OCI-LY1 (cell line): ENCODE data around the gene STX11.

Experiments used
- H2AFZ ChIP-seq: fragments of 200-600 bp; sonication (generic), shearing (Covaris generic); 2 replicates; pipeline ENCODE4 v1.6.0; 2014; ENCODE audit warnings: antibody characterized with exemption, mild to moderate bottlenecking, low read length
- H3F3A ChIP-seq: fragments of 200-600 bp; sonication (generic), shearing (Covaris generic); 2 replicates; pipeline ENCODE4 v1.6.0; 2014; ENCODE audit warnings: mild to moderate bottlenecking, antibody characterized with exemption, low read length, moderate library complexity; ENCODE audit not compliant: insufficient read depth
- H3K27ac ChIP-seq: fragments of 200-600 bp; sonication (generic); 2 replicates; pipeline ENCODE4 v1.5.1; 2014; ENCODE audit warnings: low read length, mixed run types, mild to moderate bottlenecking, low read depth; ENCODE audit not compliant: poor library complexity, severe bottlenecking
- H3K27me3 ChIP-seq: fragments of 200-600 bp; sonication (generic); 2 replicates; pipeline ENCODE4 v1.6.0; 2014; ENCODE audit warnings: antibody characterized with exemption, mild to moderate bottlenecking, low read length, moderate library complexity; ENCODE audit not compliant: insufficient read depth
- H3K36me3 ChIP-seq: fragments of 200-600 bp; sonication (generic); 2 replicates; pipeline ENCODE4 v1.6.1; 2014; ENCODE audit warnings: mild to moderate bottlenecking, antibody characterized with exemption, low read length, moderate library complexity, mixed read lengths; ENCODE audit not compliant: insufficient read depth
- H3K4me1 ChIP-seq: fragments of 200-600 bp; sonication (generic); 2 replicates; pipeline ENCODE4 v1.5.1; 2014; ENCODE audit warnings: mild to moderate bottlenecking, low read length, moderate library complexity; ENCODE audit not compliant: insufficient read depth, severe bottlenecking
- H3K4me2 ChIP-seq: fragments of 200-600 bp; sonication (generic), shearing (Covaris generic); 2 replicates; pipeline ENCODE4 v1.6.1; 2014; ENCODE audit warnings: low read length
- H3K4me3 ChIP-seq: fragments of 200-600 bp; sonication (generic); 2 replicates; pipeline ENCODE4 v1.5.1; 2014; ENCODE audit warnings: low read length, low read depth, mild to moderate bottlenecking, mixed read lengths; ENCODE audit not compliant: poor library complexity, severe bottlenecking
- H3K79me2 ChIP-seq: fragments of 200-600 bp; shearing (Covaris generic); 2 replicates; pipeline ENCODE4 v1.6.1; 2016; ENCODE audit warnings: mixed run types, low read length, mixed read lengths; ENCODE audit not compliant: insufficient read depth
- H3K9ac ChIP-seq: fragments of 200-600 bp; sonication (generic), shearing (Covaris generic); 2 replicates; pipeline ENCODE4 v1.6.1; 2014; ENCODE audit warnings: mild to moderate bottlenecking, low read length, mixed read lengths
- H3K9me2 ChIP-seq: fragments of 200-600 bp; sonication (generic), shearing (Covaris generic); 2 replicates; pipeline ENCODE4 v1.6.1; 2014; ENCODE audit warnings: low read depth, mild to moderate bottlenecking, low read length, mixed read lengths
- H3K9me3 ChIP-seq: fragments of 200-600 bp; shearing (Covaris generic); 2 replicates; pipeline ENCODE4 v1.6.1; 2014; ENCODE audit warnings: low read length, mixed read lengths
- H4K20me1 ChIP-seq: fragments of 200-600 bp; sonication (generic), shearing (Covaris generic); 2 replicates; pipeline ENCODE4 v1.6.0; 2016; ENCODE audit warnings: mild to moderate bottlenecking, low read length; ENCODE audit not compliant: insufficient read depth
- EZH2 ChIP-seq: fragments of 200-600 bp; sonication (generic), shearing (Covaris generic); IDR thresholded peaks from 2 replicates; pipeline ENCODE4 v1.8.0; 2017; ENCODE audit warnings: borderline replicate concordance, mixed run types, mild to moderate bottlenecking, antibody characterized with exemption, low read length, moderate library complexity, mixed read lengths
- TF ChIP-seq, protein P1 (sequence below): fragments of 200-600 bp; sonication (generic), shearing (Covaris generic); IDR thresholded peaks from 2 replicates; pipeline ENCODE4 v1.5.1; 2017; ENCODE audit warnings: mild to moderate bottlenecking, antibody characterized with exemption, low read length, moderate library complexity, mixed read lengths

Gene STX11

DNA sequence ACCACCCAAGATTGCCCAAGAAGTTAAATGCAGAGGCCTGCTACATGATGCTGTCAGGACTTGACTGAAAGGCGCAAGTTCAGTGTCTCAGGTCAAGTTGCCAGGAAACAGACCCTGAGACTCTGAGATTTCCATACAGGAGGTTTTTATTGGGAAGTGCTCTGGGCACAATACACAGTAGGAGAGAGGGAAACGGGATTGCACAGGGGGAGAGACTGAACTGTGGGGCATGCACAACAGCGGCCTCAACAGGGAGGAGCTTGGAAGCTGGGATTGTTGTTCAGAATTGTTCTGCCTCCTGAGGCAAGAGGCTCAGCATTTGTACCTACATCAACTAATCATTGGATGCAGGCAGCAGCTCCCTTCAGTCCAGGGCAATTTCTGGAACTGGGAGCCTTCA, 6.7 kb downstream of the STX11 start:
- Histone ChIP-seq H3K4me3 (no peak overlapping the region), H3K27ac (no peak overlapping the region), H4K20me1 (no peaks in the 10 kb centered on the region), H3K9me2 (no peaks in the 10 kb centered on the region), H3K9ac (no peak overlapping the region), H3K9me3 (no peaks in the 10 kb centered on the region), H3F3A (no peaks in the 10 kb centered on the region), H3K4me2 (no peak overlapping the region), H3K27me3 (no peaks in the 10 kb centered on the region), H3K79me2 (no peaks in the 10 kb centered on the region), H3K36me3 (no peaks in the 10 kb centered on the region), H3K4me1 (no peaks in the 10 kb centered on the region), H2AFZ (no peak overlapping the region)
- no peak for TF ChIP-seq EZH2
- TF ChIP-seq, protein P1, sequence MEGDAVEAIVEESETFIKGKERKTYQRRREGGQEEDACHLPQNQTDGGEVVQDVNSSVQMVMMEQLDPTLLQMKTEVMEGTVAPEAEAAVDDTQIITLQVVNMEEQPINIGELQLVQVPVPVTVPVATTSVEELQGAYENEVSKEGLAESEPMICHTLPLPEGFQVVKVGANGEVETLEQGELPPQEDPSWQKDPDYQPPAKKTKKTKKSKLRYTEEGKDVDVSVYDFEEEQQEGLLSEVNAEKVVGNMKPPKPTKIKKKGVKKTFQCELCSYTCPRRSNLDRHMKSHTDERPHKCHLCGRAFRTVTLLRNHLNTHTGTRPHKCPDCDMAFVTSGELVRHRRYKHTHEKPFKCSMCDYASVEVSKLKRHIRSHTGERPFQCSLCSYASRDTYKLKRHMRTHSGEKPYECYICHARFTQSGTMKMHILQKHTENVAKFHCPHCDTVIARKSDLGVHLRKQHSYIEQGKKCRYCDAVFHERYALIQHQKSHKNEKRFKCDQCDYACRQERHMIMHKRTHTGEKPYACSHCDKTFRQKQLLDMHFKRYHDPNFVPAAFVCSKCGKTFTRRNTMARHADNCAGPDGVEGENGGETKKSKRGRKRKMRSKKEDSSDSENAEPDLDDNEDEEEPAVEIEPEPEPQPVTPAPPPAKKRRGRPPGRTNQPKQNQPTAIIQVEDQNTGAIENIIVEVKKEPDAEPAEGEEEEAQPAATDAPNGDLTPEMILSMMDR: no peak

DNA sequence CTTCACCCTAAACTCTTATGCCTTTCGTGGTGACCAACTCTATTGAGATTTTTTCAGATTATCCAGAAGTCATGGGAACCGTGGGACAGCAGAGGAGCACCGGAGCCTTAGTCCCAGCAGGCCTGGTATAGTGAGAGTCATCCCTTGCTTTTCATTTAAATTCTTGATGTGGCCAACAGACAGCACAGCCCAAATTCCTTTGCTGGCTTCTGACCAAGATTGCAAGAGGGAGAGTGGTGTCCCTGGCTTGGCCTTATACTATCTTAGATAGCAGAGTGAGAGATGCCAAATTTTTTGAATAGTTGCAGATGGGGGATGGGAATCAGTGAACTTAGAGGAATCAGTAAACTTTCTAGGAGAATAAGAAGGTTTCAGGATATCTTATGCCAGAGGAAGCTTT, 7.8 kb downstream of the STX11 start:
- no peak overlapping the region for H2AFZ ChIP-seq
- H3K9me2 ChIP-seq: no peaks in the 10 kb centered on the region
- no peak overlapping the region for H3K4me3 ChIP-seq
- no peaks in the 10 kb centered on the region for H3K9me3 ChIP-seq
- TF ChIP-seq, protein P1: no peak
- no peak for TF ChIP-seq EZH2
- H3K9ac ChIP-seq: no peak overlapping the region
- no peaks in the 10 kb centered on the region for H3K79me2 ChIP-seq
- no peak overlapping the region for H3K4me2 ChIP-seq
- no peaks in the 10 kb centered on the region for H3K36me3 ChIP-seq
- no peak overlapping the region for H3K27ac ChIP-seq
- H3K27me3 ChIP-seq: no peaks in the 10 kb centered on the region
- H4K20me1 ChIP-seq: no peaks in the 10 kb centered on the region
- no peaks in the 10 kb centered on the region for H3K4me1 ChIP-seq
- no peaks in the 10 kb centered on the region for H3F3A ChIP-seq

DNA sequence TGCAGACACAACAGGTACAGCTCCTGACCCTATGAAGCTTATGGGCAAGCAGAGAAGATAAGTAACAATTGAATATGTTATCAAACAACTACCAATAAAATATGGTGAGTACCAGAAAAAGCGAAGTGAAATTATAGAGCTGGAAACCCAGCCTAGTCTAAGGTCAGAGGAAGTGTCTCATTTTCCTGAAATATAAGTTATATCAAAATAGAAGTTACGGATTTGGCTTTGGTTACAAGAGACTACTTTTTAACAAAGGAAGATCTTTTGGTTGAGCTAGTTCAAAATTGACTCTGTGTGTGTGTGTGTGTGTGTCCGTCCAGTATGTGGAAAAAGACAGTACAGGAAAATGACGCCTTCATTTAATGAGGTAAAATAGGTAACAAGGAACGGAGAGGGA, 8.9 kb downstream of the STX11 start:
- H3K9me3 ChIP-seq: no peaks in the 10 kb centered on the region

More for the DNA sequence above, 8.9 kb downstream of the STX11 start:
- H3F3A ChIP-seq: no peaks in the 10 kb centered on the region
- H3K9me2 ChIP-seq: no peaks in the 10 kb centered on the region
- H2AFZ ChIP-seq: no peak overlapping the region
- no peaks in the 10 kb centered on the region for H3K36me3 ChIP-seq
- H3K27me3 ChIP-seq: no peaks in the 10 kb centered on the region
- no peaks in the 10 kb centered on the region for H3K4me1 ChIP-seq
- no peaks in the 10 kb centered on the region for H3K79me2 ChIP-seq
- H3K27ac ChIP-seq: no peak overlapping the region
- H3K4me3 ChIP-seq: no peak overlapping the region
- no peak overlapping the region for H3K9ac ChIP-seq
- H3K4me2 ChIP-seq: no peak overlapping the region
- TF ChIP-seq, protein P1: no peak
- no peak for TF ChIP-seq EZH2
- H4K20me1 ChIP-seq: no peaks in the 10 kb centered on the region
